Suppressor macrophage treated with lipopolysaccharide for 1 hour (primary cell): ENCODE results near the gene MTF1.
"Not testable (repeated sequence)": the region's sequence is repeated elsewhere in the genome, so short reads cannot be mapped to it uniquely, and the experiment has no call there.

Experiments
- DNase-seq, 3 donors: peaks; one replicate each; pipeline ENCODE4 v3.0.0-alpha.2; 2020 to 2022

MTF1 gene

GRCh38 chr1:37859507-37860345 is at the start of gene MTF1:
MTF1 (minus strand) TSS chr1:37859592; CDS start chr1:37857658, 1,934 bp downstream.
- DNase-seq, result peak; percentile 99

- not testable (repeated sequence) for DNase-seq
Measured at GRCh38 chr1:37908531-37908930, 49.1 kb upstream of the MTF1 start.

GRCh38 chr1:37907416-37908125 is 48.2 kb upstream of the MTF1 start:
- DNase-seq, result not testable (repeated sequence)

- DNase-seq, result not testable (repeated sequence)
Measured at GRCh38 chr1:37906591-37906990, 47.2 kb upstream of the MTF1 start.

GRCh38 chr1:37905727-37906126 is 46.3 kb upstream of the MTF1 start:
- DNase-seq, result no peak

- DNase-seq, result not testable (repeated sequence)
Measured at GRCh38 chr1:37903921-37904320, 44.5 kb upstream of the MTF1 start.

- DNase-seq, result no peak
Measured at GRCh38 chr1:37902983-37903382, 43.6 kb upstream of the MTF1 start.

GRCh38 chr1:37901893-37902225 is 42.5 kb upstream of the MTF1 start:
- no peak for DNase-seq

GRCh38 chr1:37901191-37901892 is 42.0 kb upstream of the MTF1 start:
- DNase-seq, result peak; percentile 73 to 87 (median 83)

- DNase-seq, result not testable (repeated sequence)
Measured at GRCh38 chr1:37897563-37897962, 38.2 kb upstream of the MTF1 start.

- DNase-seq, result peak in 2 of 3 donors; percentile 11 to 20
Measured at GRCh38 chr1:37893673-37894072, 34.3 kb upstream of the MTF1 start.

GRCh38 chr1:37892151-37893047 is 33.0 kb upstream of the MTF1 start:
- no peak for DNase-seq

- peak; percentile 48 to 72 (median 68) for DNase-seq
Measured at GRCh38 chr1:37890378-37891014, 31.1 kb upstream of the MTF1 start.

- no peak for DNase-seq
Measured at GRCh38 chr1:37888022-37888700, 28.8 kb upstream of the MTF1 start.

- DNase-seq, result no peak
Measured at GRCh38 chr1:37884145-37884544, 24.8 kb upstream of the MTF1 start.

GRCh38 chr1:37883671-37884070 is 24.3 kb upstream of the MTF1 start:
- DNase-seq, result peak in 2 of 3 donors; percentile 5 to 14

- no peak for DNase-seq
Measured at GRCh38 chr1:37879865-37880264, 20.5 kb upstream of the MTF1 start.

- no peak for DNase-seq
Measured at GRCh38 chr1:37878071-37878470, 18.7 kb upstream of the MTF1 start.

GRCh38 chr1:37875833-37876232 is 16.4 kb upstream of the MTF1 start:
- DNase-seq, result peak; percentile 22 to 34 (median 28)

GRCh38 chr1:37872692-37873091 is 13.3 kb upstream of the MTF1 start:
- DNase-seq, result no peak

- no peak for DNase-seq
Measured at GRCh38 chr1:37868466-37868865, 9.1 kb upstream of the MTF1 start.
